WTC11 (cell line): ENCODE data around the gene GPR176. TPM values are rescaled to one million over a fixed set of nuclear protein-coding genes. Genes with fewer than 3 reads are reported as not detected.

Source experiments
- ATAC-seq: fragments of 200-7000 bp; cut with Tn5 transposase; 2 replicates; pipeline ENCODE4 v1.10.0; 2021; ENCODE audit warnings: mild to moderate bottlenecking, moderate library complexity
- CTCF ChIA-PET: fragments of 300-600 bp; sonication (Branson Sonifier 250); formaldehyde crosslinking; loops from one replicate; lab custom pipeline; 2021; ENCODE audit warnings: antibody characterized with exemption; lab: Charles Lee
- POLR2A ChIA-PET: fragments of 350-600 bp; sonication (Branson Sonifier 250); formaldehyde crosslinking; loops from one replicate; lab custom pipeline; 2021; ENCODE audit warnings: antibody characterized with exemption; lab: Charles Lee
- DNase-seq: peaks from one replicate; pipeline ENCODE4 v3.0.0; 2021; ENCODE audit warnings: low spot score
- H3K27ac Mint-ChIP-seq: 2 replicates; pipeline ENCODE4 v1.8.0; 2021; ENCODE audit warnings: mixed read lengths
- H3K27me3 Mint-ChIP-seq: 2 replicates; pipeline ENCODE4 v1.8.0; 2021; ENCODE audit warnings: low read depth, mild to moderate bottlenecking, moderate library complexity, mixed read lengths
- H3K36me3 Mint-ChIP-seq: 2 replicates; pipeline ENCODE4 v1.8.0; 2021; ENCODE audit warnings: mixed read lengths
- H3K4me1 Mint-ChIP-seq: 2 replicates; pipeline ENCODE4 v1.8.0; 2022; ENCODE audit warnings: mixed read lengths
- H3K4me3 Mint-ChIP-seq: 2 replicates; pipeline ENCODE4 v1.8.0; 2021; ENCODE audit warnings: mild to moderate bottlenecking, moderate library complexity, mixed read lengths
- H3K9me3 Mint-ChIP-seq: 2 replicates; pipeline ENCODE4 v1.8.0; 2021; ENCODE audit warnings: mixed read lengths
- ATF1 ChIP-seq: sonication (generic); formaldehyde crosslinking; IDR thresholded peaks from 2 replicates; pipeline ENCODE4 v1.8.1; 2023; ENCODE audit warnings: mild to moderate bottlenecking, moderate library complexity, missing genetic modification reagents
- ATF6 ChIP-seq: sonication (generic); formaldehyde crosslinking; IDR thresholded peaks from 2 replicates; pipeline ENCODE4 v1.8.1; 2023; ENCODE audit warnings: mild to moderate bottlenecking, missing genetic modification reagents
- CBFB ChIP-seq: sonication (generic); formaldehyde crosslinking; IDR thresholded peaks from 2 replicates; pipeline ENCODE4 v1.8.1; 2022; ENCODE audit warnings: mild to moderate bottlenecking, low read depth, missing genetic modification reagents
- ESRRA ChIP-seq: sonication (generic); formaldehyde crosslinking; IDR thresholded peaks from 2 replicates; pipeline ENCODE4 v1.8.1; 2022; ENCODE audit warnings: mild to moderate bottlenecking, missing genetic modification reagents, borderline replicate concordance
- FOXK1 ChIP-seq: sonication (generic); formaldehyde crosslinking; IDR thresholded peaks from 2 replicates; pipeline ENCODE4 v1.8.0; 2022; ENCODE audit warnings: mild to moderate bottlenecking, moderate library complexity, missing genetic modification reagents
- FOXP1 ChIP-seq: sonication (generic); formaldehyde crosslinking; IDR thresholded peaks from 2 replicates; pipeline ENCODE4 v1.8.0; 2022; ENCODE audit warnings: missing genetic modification reagents, mild to moderate bottlenecking, moderate library complexity, borderline replicate concordance
- FOXP4 ChIP-seq: sonication (generic); formaldehyde crosslinking; IDR thresholded peaks from 2 replicates; pipeline ENCODE4 v1.8.0; 2022; ENCODE audit warnings: mild to moderate bottlenecking, missing genetic modification reagents
- GABPB1 ChIP-seq: sonication (generic); formaldehyde crosslinking; IDR thresholded peaks from 2 replicates; pipeline ENCODE4 v1.8.1; 2023; ENCODE audit warnings: mild to moderate bottlenecking, missing genetic modification reagents
- IRF2 ChIP-seq: sonication (generic); formaldehyde crosslinking; IDR thresholded peaks from 2 replicates; pipeline ENCODE4 v1.8.0; 2022; ENCODE audit warnings: low read depth, missing genetic modification reagents, borderline replicate concordance
- MLX ChIP-seq: sonication (generic); formaldehyde crosslinking; IDR thresholded peaks from 2 replicates; pipeline ENCODE4 v1.8.1; 2023; ENCODE audit warnings: mild to moderate bottlenecking, missing genetic modification reagents, moderate library complexity
- NFE2L1 ChIP-seq: sonication (generic); formaldehyde crosslinking; IDR thresholded peaks from 2 replicates; pipeline ENCODE4 v1.8.1; 2023; ENCODE audit warnings: missing genetic modification reagents
- PRDM15 ChIP-seq: sonication (generic); formaldehyde crosslinking; IDR thresholded peaks from 2 replicates; pipeline ENCODE4 v1.8.0; 2022; ENCODE audit warnings: missing genetic modification reagents
- PRRX2 ChIP-seq: fragments of 250-450 bp; sonication (Bioruptor Pico); IDR thresholded peaks from 2 replicates; pipeline ENCODE4 v1.8.0; 2021; ENCODE audit warnings: mild to moderate bottlenecking
- RELA ChIP-seq: sonication (generic); formaldehyde crosslinking; IDR thresholded peaks from 2 replicates; pipeline ENCODE4 v1.8.1; 2022; ENCODE audit warnings: missing genetic modification reagents, mild to moderate bottlenecking, borderline replicate concordance
- SMAD3 ChIP-seq: sonication (generic); formaldehyde crosslinking; IDR thresholded peaks from 2 replicates; pipeline ENCODE4 v1.8.0; 2022; ENCODE audit warnings: missing genetic modification reagents, mild to moderate bottlenecking, borderline replicate concordance
- SMAD4 ChIP-seq: sonication (generic); formaldehyde crosslinking; IDR thresholded peaks from 2 replicates; pipeline ENCODE4 v1.8.0; 2022; ENCODE audit warnings: mild to moderate bottlenecking, missing genetic modification reagents
- TP53 ChIP-seq: sonication (generic); formaldehyde crosslinking; IDR thresholded peaks from 2 replicates; pipeline ENCODE4 v1.8.1; 2023; ENCODE audit warnings: mild to moderate bottlenecking, missing genetic modification reagents
- ZMAT4 ChIP-seq: fragments of 250-450 bp; sonication (Bioruptor Pico); IDR thresholded peaks from 2 replicates; pipeline ENCODE4 v1.9.0; 2021; ENCODE audit warnings: mild to moderate bottlenecking
- ZNF232 ChIP-seq: sonication (generic); formaldehyde crosslinking; IDR thresholded peaks from 2 replicates; pipeline ENCODE4 v1.8.0; 2022; ENCODE audit warnings: mild to moderate bottlenecking, missing genetic modification reagents
- ZNF317 ChIP-seq: sonication (generic); formaldehyde crosslinking; IDR thresholded peaks from 2 replicates; pipeline ENCODE4 v1.8.1; 2023; ENCODE audit warnings: low read depth, mild to moderate bottlenecking, moderate library complexity, missing genetic modification reagents, borderline replicate concordance
- ZNF532 ChIP-seq: fragments of 250-450 bp; sonication (Bioruptor Pico); IDR thresholded peaks from 2 replicates; pipeline ENCODE4 v1.9.0; 2021; ENCODE audit warnings: mild to moderate bottlenecking, borderline replicate concordance
- total RNA-seq: library from RNA; stranded (reverse); gene quantifications from 3 replicates; pipeline ENCODE4 v1.2.3, GENCODE V29; 2021

The GPR176 gene
- total RNA-seq, 1 experiment from 2014 or later = 117 TPM

- no peaks in the 10 kb centered on the region for H3K27me3 Mint-ChIP-seq
- no peak for TF ChIP-seq SMAD3 (CRISPR knock-in tag)
- no peak for TF ChIP-seq ZMAT4 (CRISPR knock-in tag)
- TF ChIP-seq TP53 = no peak
- no peak for TF ChIP-seq PRDM15 (CRISPR knock-in tag)
- no peak for TF ChIP-seq FOXP1 (CRISPR knock-in tag)
- TF ChIP-seq FOXP4 (CRISPR knock-in tag) = no peak
- no peak for TF ChIP-seq SMAD4 (CRISPR knock-in tag)
- TF ChIP-seq ATF1 (CRISPR knock-in tag) = no peak
- no peak for TF ChIP-seq ZNF232 (CRISPR knock-in tag)
- TF ChIP-seq ATF6 (CRISPR knock-in tag) = no peak
- TF ChIP-seq CBFB = no peak
- TF ChIP-seq MLX = no peak
- TF ChIP-seq ZNF317 (CRISPR knock-in tag) = no peak
- no peak for TF ChIP-seq ESRRA (CRISPR knock-in tag)
- no peak for TF ChIP-seq FOXK1 (CRISPR knock-in tag)
- H3K27ac Mint-ChIP-seq = no peak overlapping the region
- DNase-seq (no peak), ATAC-seq (no peak)
- H3K36me3 Mint-ChIP-seq = peaks cover 45% of the 10 kb centered on the region
- H3K4me1 Mint-ChIP-seq = peaks cover 8% of the 10 kb centered on the region
- POLR2A ChIA-PET = no interaction called here
- H3K9me3 Mint-ChIP-seq = no peaks in the 10 kb centered on the region
- H3K4me3 Mint-ChIP-seq = no peak overlapping the region
- CTCF ChIA-PET = no interaction called here
These were observed 40.3 kb upstream of the GPR176 start for GRCh38 chr15:39960411-39960810.

GRCh38 chr15:39959411-39959810 is 39.3 kb upstream of the GPR176 start:
- POLR2A ChIA-PET = no interaction called here
- TF ChIP-seq IRF2 (CRISPR knock-in tag) = no peak
- no peak for TF ChIP-seq NFE2L1 (CRISPR knock-in tag)
- no peak for TF ChIP-seq GABPB1 (CRISPR knock-in tag)
- TF ChIP-seq PRRX2 = no peak
- no peak for TF ChIP-seq ZNF532 (CRISPR knock-in tag)
- TF ChIP-seq ATF6 (CRISPR knock-in tag) = no peak
- TF ChIP-seq RELA = no peak
- TF ChIP-seq, all 79 proteins: peak for 0
- H3K27me3 Mint-ChIP-seq = no peaks in the 10 kb centered on the region
- no peak overlapping the region for H3K4me3 Mint-ChIP-seq
- no peak for ATAC-seq
- H3K36me3 Mint-ChIP-seq = peaks cover 49% of the 10 kb centered on the region
- no peak for DNase-seq
- no peaks in the 10 kb centered on the region for H3K9me3 Mint-ChIP-seq
- H3K4me1 Mint-ChIP-seq = peaks cover 8% of the 10 kb centered on the region
- CTCF ChIA-PET = no interaction called here
- no peak overlapping the region for H3K27ac Mint-ChIP-seq
